A673 (cell line): Measurements from ENCODE around the gene ARSB. TPM values are rescaled to one million over a fixed set of nuclear protein-coding genes. Genes with fewer than 3 reads are reported as not detected.

Source experiments
- BruUV-seq: library from RNA; stranded (reverse); fragments of 400-500 nt; replicated peaks from 2 replicates; lab custom pipeline; 2021; lab: Mats Ljungman, UMichigan
- CTCF ChIA-PET: fragments of 300-600 bp; sonication (Branson Sonifier 250); formaldehyde crosslinking; loops from one replicate; lab custom pipeline; 2022; ENCODE audit warnings: antibody characterized with exemption; lab: Charles Lee
- POLR2A ChIA-PET: fragments of 300-600 bp; sonication (Branson Sonifier 250); formaldehyde crosslinking; loops from one replicate; lab custom pipeline; 2022; ENCODE audit warnings: antibody characterized with exemption; ENCODE audit not compliant: low non-redundant PET; lab: Charles Lee
- DNase-seq: peaks from one replicate; pipeline ENCODE4 v3.0.0-alpha.2; 2015; ENCODE audit warnings: low spot score
- H3K27ac ChIP-seq: fragments of 200-600 bp; sonication (generic); 2 replicates; pipeline ENCODE4 v1.5.1; 2016; ENCODE audit warnings: mixed run types, low read depth, mild to moderate bottlenecking, mixed read lengths, antibody characterized with exemption, low read length; ENCODE audit not compliant: poor library complexity, severe bottlenecking
- H3K27me3 ChIP-seq: fragments of 200-600 bp; sonication (generic); replicated peaks from 2 replicates; pipeline ENCODE4 v1.6.1; 2017; ENCODE audit warnings: mixed run types, low read depth, mild to moderate bottlenecking, mixed read lengths, antibody characterized with exemption, low read length; ENCODE audit not compliant: insufficient read depth, poor library complexity
- H3K36me3 ChIP-seq: fragments of 200-600 bp; sonication (generic); 2 replicates; pipeline ENCODE4 v1.6.1; 2016; ENCODE audit warnings: mixed run types, mild to moderate bottlenecking, mixed read lengths, antibody characterized with exemption, low read length; ENCODE audit not compliant: insufficient read depth, poor library complexity, severe bottlenecking
- H3K4me1 ChIP-seq: fragments of 200-600 bp; sonication (generic); 2 replicates; pipeline ENCODE4 v1.6.1; 2017; ENCODE audit warnings: mixed run types, mild to moderate bottlenecking, mixed read lengths, antibody characterized with exemption, low read length; ENCODE audit not compliant: insufficient read depth, poor library complexity, severe bottlenecking
- H3K4me3 ChIP-seq: fragments of 200-600 bp; sonication (generic); 2 replicates; pipeline ENCODE4 v1.5.1; 2016; ENCODE audit warnings: low read depth, mixed run types, mild to moderate bottlenecking, mixed read lengths, low read length; ENCODE audit not compliant: poor library complexity, severe bottlenecking
- H3K9me3 ChIP-seq: fragments of 200-600 bp; sonication (generic); 2 replicates; pipeline ENCODE4 v1.6.1; 2016; ENCODE audit warnings: mixed run types, low read depth, mild to moderate bottlenecking, mixed read lengths, antibody characterized with exemption, low read length; ENCODE audit not compliant: poor library complexity, severe bottlenecking
- CTCF ChIP-seq: fragments of 300-800, 200-600 bp; sonication (generic); conservative IDR thresholded peaks from 2 replicates; pipeline ENCODE4 v1.5.1; 2017; ENCODE audit warnings: low read depth, mild to moderate bottlenecking, antibody characterized with exemption, low read length, moderate library complexity, mixed read lengths
- EZH2 ChIP-seq: fragments of 200-600 bp; sonication (generic); IDR thresholded peaks from 2 replicates; pipeline ENCODE4 v1.6.1; 2017; ENCODE audit warnings: borderline replicate concordance, low read depth, mild to moderate bottlenecking, mixed read lengths, antibody characterized with exemption, low read length; ENCODE audit not compliant: poor library complexity, severe bottlenecking
- intact Hi-C: fragments of 100-400 bp; cut with micrococcal nuclease; formaldehyde crosslinking; loops from one replicate; pipeline ENCODE4 v1.10.0; 2022; ENCODE audit not compliant: unreplicated experiment
- total RNA-seq: library from RNA; stranded (reverse); gene quantifications from 2 replicates; pipeline ENCODE4 v1.2.3, GENCODE V29; 2021

ARSB gene
- total RNA-seq, 1 experiment from 2014 or later: 16.8 TPM

GRCh38 chr5:78771260-78772205, 213.6 kb downstream of the ARSB start:
- intact Hi-C loops: no loop called here
- CTCF ChIA-PET: no interaction called here
- POLR2A ChIA-PET: no interaction called here
- Histone ChIP-seq H3K4me1 (no peaks in the 10 kb centered on the region), H3K36me3 (no peaks in the 10 kb centered on the region), H3K27ac (no peak overlapping the region), H3K9me3 (no peaks in the 10 kb centered on the region), H3K4me3 (no peak overlapping the region), H3K27me3 (no peaks in the 10 kb centered on the region)
- TF ChIP-seq EZH2 (no peak), CTCF (no peak)
- BruUV-seq: no TSS peak
- no peak for DNase-seq

- no peak overlapping the region for H3K4me3 ChIP-seq
- CTCF ChIA-PET: no interaction called here
- H3K27me3 ChIP-seq: no peaks in the 10 kb centered on the region
- TF ChIP-seq EZH2 (no peak), CTCF (no peak)
- H3K27ac ChIP-seq: no peak overlapping the region
- H3K36me3 ChIP-seq: no peaks in the 10 kb centered on the region
- no peaks in the 10 kb centered on the region for H3K9me3 ChIP-seq
- intact Hi-C loops: no loop called here
- POLR2A ChIA-PET: no interaction called here
- peaks cover 4% of the 10 kb centered on the region for H3K4me1 ChIP-seq
- DNase-seq: no peak
- BruUV-seq: no TSS peak
Measured at GRCh38 chr5:78768781-78769380, 216.2 kb downstream of the ARSB start.

GRCh38 chr5:78766412-78766762, 218.7 kb downstream of the ARSB start:
- Histone ChIP-seq H3K36me3 (no peaks in the 10 kb centered on the region), H3K4me1 (peaks cover 4% of the 10 kb centered on the region), H3K9me3 (no peaks in the 10 kb centered on the region), H3K27me3 (no peaks in the 10 kb centered on the region), H3K4me3 (no peak overlapping the region), H3K27ac (no peak overlapping the region)
- intact Hi-C loops: no loop called here
- BruUV-seq: no TSS peak
- DNase-seq: no peak
- TF ChIP-seq CTCF: no peak
- TF ChIP-seq EZH2: no peak
- ChIA-PET CTCF (no interaction called here), POLR2A (no interaction called here)
